K562 (cell line): Measurements from ENCODE around the gene GNAQ. TPM values are rescaled to one million over a fixed set of nuclear protein-coding genes. Genes with fewer than 3 reads are reported as not detected.

Experiments
- ATAC-seq: fragments of 200-7000 bp; cut with Tn5 transposase; 3 replicates; pipeline ENCODE4 v1.9.1; 2020; ENCODE audit warnings: moderate library complexity
- BruUV-seq: library from RNA; stranded (reverse); fragments of 400-500 nt; replicated peaks from 2 replicates; lab custom pipeline; 2021; lab: Mats Ljungman, UMichigan
- CTCF ChIA-PET: fragments of 300-600 bp; formaldehyde crosslinking; extraction: SDS; loops from one replicate; lab custom pipeline; 2021; ENCODE audit warnings: low intra/inter-chr PET ratio; lab: Yijun Ruan, JAX
- POLR2A ChIA-PET: fragments of 300-600, 350-650 bp; sonication (Branson Sonifier 250); formaldehyde crosslinking; extraction: SDS; loops from one replicate; lab custom pipeline; 2021; ENCODE audit warnings: antibody characterized with exemption, inconsistent platforms; lab: Yijun Ruan, JAX
- DNase-seq, 4 experiments: peaks; one replicate each; pipeline versions ENCODE4 v3.0.0 to v3.0.0-alpha.2; 2011 to 2018; ENCODE audit warnings: low spot score in 3 of 4, mixed read lengths in 3 of 4; ENCODE audit errors: extremely low read depth in 1 of 4
- FAIRE-seq: peaks from 2 replicates; lab custom pipeline; 2011; peaks lifted over from hg19 to GRCh38; lab: Jason Lieb, UNC
- H2AFZ ChIP-seq: 2 replicates; pipeline ENCODE4 v1.6.0; 2011; ENCODE audit warnings: low read depth, low read length, control low read depth, inconsistent platforms
- H3K27ac ChIP-seq: fragments of 200-600 bp; 3 replicates; pipeline ENCODE4 v1.8.0; 2011; ENCODE audit warnings: low read depth, mild to moderate bottlenecking, control low read depth, inconsistent platforms, low read length, moderate library complexity, mixed read lengths; ENCODE audit errors: extremely low read depth
- H3K27me3 ChIP-seq, 2 experiments: fragments of 300-600 bp in 1 of 2; 2 replicates in 1 of 2; 3 replicates in 1 of 2; pipeline versions ENCODE4 v1.6.0 to v1.8.0; 2011; ENCODE audit warnings: inconsistent platforms in 2 of 2, low read length in 2 of 2, mild to moderate bottlenecking in 1 of 2, mixed read lengths in 1 of 2, moderate library complexity in 1 of 2; ENCODE audit not compliant: control insufficient read depth in 2 of 2, insufficient read depth in 2 of 2
- H3K36me3 ChIP-seq: fragments of 300-600 bp; 3 replicates; pipeline ENCODE4 v1.8.0; 2011; ENCODE audit warnings: mild to moderate bottlenecking, low read length, inconsistent platforms; ENCODE audit not compliant: control insufficient read depth, insufficient read depth
- H3K4me1 ChIP-seq, 2 experiments: fragments of 200-600 bp in 1 of 2; replicated peaks in 1 of 2; 2 replicates in 1 of 2; 3 replicates in 1 of 2; pipeline versions ENCODE4 v1.5.1 to v1.8.0; 2011; ENCODE audit warnings: inconsistent platforms in 2 of 2, low read length in 2 of 2, mild to moderate bottlenecking in 1 of 2, mixed read lengths in 1 of 2, moderate library complexity in 1 of 2; ENCODE audit not compliant: control insufficient read depth in 2 of 2, insufficient read depth in 2 of 2
- H3K4me2 ChIP-seq: 2 replicates; pipeline ENCODE4 v1.6.1; 2011; ENCODE audit warnings: low read length, control low read depth, inconsistent platforms, mixed read lengths; ENCODE audit not compliant: insufficient read depth
- H3K4me3 ChIP-seq: fragments of 200-600 bp; sonication (generic), shearing (Covaris generic); 2 replicates; pipeline ENCODE4 v1.5.1; 2016; ENCODE audit warnings: control low read depth, inconsistent platforms
- H3K79me2 ChIP-seq: fragments of 200-600 bp; 3 replicates; pipeline ENCODE4 v1.8.0; 2011; ENCODE audit warnings: low read length, inconsistent platforms; ENCODE audit not compliant: control insufficient read depth, insufficient read depth
- H3K9ac ChIP-seq, 2 experiments: 2 replicates each; pipeline versions ENCODE4 v1.6.0 to v1.6.1; 2011; ENCODE audit warnings: low read depth in 2 of 2, low read length in 2 of 2, control low read depth in 1 of 2, inconsistent platforms in 1 of 2, mild to moderate bottlenecking in 1 of 2, mixed read lengths in 1 of 2; ENCODE audit not compliant: insufficient read depth in 1 of 2
- H3K9me1 ChIP-seq: one replicate; pipeline ENCODE4 v1.6.0; 2011; ENCODE audit warnings: inconsistent platforms, mild to moderate bottlenecking, low read length, moderate library complexity; ENCODE audit not compliant: control insufficient read depth, insufficient read depth
- H3K9me3 ChIP-seq: replicated peaks from 2 replicates; pipeline ENCODE4 v1.5.1; 2011; ENCODE audit warnings: low read depth, low read length, inconsistent platforms; ENCODE audit not compliant: control insufficient read depth, insufficient read depth
- H4K20me1 ChIP-seq: replicated peaks from 2 replicates; pipeline ENCODE4 v1.6.1; 2011; ENCODE audit warnings: low read length, inconsistent platforms, mixed read lengths; ENCODE audit not compliant: control insufficient read depth, insufficient read depth
- CEBPG ChIP-seq, 3 experiments: fragments of 200-800 bp in 1 of 3; sonication (Bioruptor generic) in 1 of 3; sonication (generic) in 1 of 3; formaldehyde crosslinking in 1 of 3; IDR thresholded peaks in 2 of 3; conservative IDR thresholded peaks in 1 of 3; 2 replicates each; pipeline versions ENCODE4 v1.6.1 to v1.8.0; 2016 to 2022; ENCODE audit warnings: missing compliant biosample characterization in 2 of 3, missing genetic modification characterization in 2 of 3, mild to moderate bottlenecking in 1 of 3, missing genetic modification reagents in 1 of 3
- CTBP1 ChIP-seq: fragments of 450-650 bp; IDR thresholded peaks from 2 replicates; pipeline ENCODE4 v1.6.1; 2016; ENCODE audit warnings: borderline replicate concordance
- DMBX1 ChIP-seq: fragments of 250-450 bp; sonication (Bioruptor Pico); IDR thresholded peaks from 2 replicates; pipeline ENCODE4 v1.8.0; 2022; ENCODE audit warnings: inconsistent platforms, mild to moderate bottlenecking, moderate library complexity, borderline replicate concordance
- HIVEP1 ChIP-seq: fragments of 250-450 bp; sonication (Bioruptor Pico); IDR thresholded peaks from 2 replicates; pipeline ENCODE4 v1.4.0; 2020; ENCODE audit warnings: mild to moderate bottlenecking
- NFIC ChIP-seq: fragments of 450-650 bp; IDR thresholded peaks from 2 replicates; pipeline ENCODE4 v1.6.1; 2017; ENCODE audit warnings: mild to moderate bottlenecking, inconsistent platforms
- NFRKB ChIP-seq: fragments of 450-650 bp; IDR thresholded peaks from 2 replicates; pipeline ENCODE4 v1.6.1; 2016; ENCODE audit warnings: low read depth
- POU5F1 ChIP-seq: fragments of 150-350 bp; IDR thresholded peaks from 2 replicates; pipeline ENCODE4 v1.6.1; 2014; ENCODE audit warnings: borderline replicate concordance, low read length, low read depth, mild to moderate bottlenecking; ENCODE audit not compliant: partially characterized antibody
- RCOR1 ChIP-seq, 2 experiments: IDR thresholded peaks; 2 replicates each; pipeline ENCODE4 v1.6.1; 2012; ENCODE audit warnings: low read depth in 2 of 2, low read length in 2 of 2, borderline replicate concordance in 1 of 2, improper control_type of control experiment in 1 of 2
- TAF15 ChIP-seq: fragments of 200-400 bp; formaldehyde crosslinking; IDR thresholded peaks from 2 replicates; pipeline ENCODE4 v1.6.1; 2017; ENCODE audit warnings: mild to moderate bottlenecking, low read depth, low read length, moderate library complexity
- TCF7 ChIP-seq: sonication (generic); IDR thresholded peaks from 2 replicates; pipeline ENCODE4 v1.6.1; 2016; ENCODE audit warnings: antibody characterized with exemption, borderline replicate concordance
- TEAD2 ChIP-seq: fragments of 450-650 bp; IDR thresholded peaks from 2 replicates; pipeline ENCODE4 v1.6.1; 2016; ENCODE audit warnings: missing genetic modification characterization, control low read depth, missing compliant biosample characterization
- XRCC5 ChIP-seq: fragments of 200-400 bp; formaldehyde crosslinking; IDR thresholded peaks from 2 replicates; pipeline ENCODE4 v1.6.1; 2017; ENCODE audit warnings: low read depth, mild to moderate bottlenecking, low read length
- ZNF274 ChIP-seq: IDR thresholded peaks from 2 replicates; pipeline ENCODE4 v1.6.1; 2011; ENCODE audit warnings: low read depth, mild to moderate bottlenecking, low read length, moderate library complexity, borderline replicate concordance
- ZNF280A ChIP-seq: fragments of 450-650 bp; IDR thresholded peaks from 2 replicates; pipeline ENCODE4 v1.6.1; 2018; ENCODE audit warnings: mild to moderate bottlenecking, low read depth; ENCODE audit not compliant: partially characterized antibody
- ZNF518B ChIP-seq: fragments of 250-450 bp; sonication (Bioruptor Pico); IDR thresholded peaks from 2 replicates; pipeline ENCODE4 v1.5.0; 2021; ENCODE audit warnings: mild to moderate bottlenecking, moderate library complexity
- ZSCAN29 ChIP-seq: fragments of 450-650 bp; IDR thresholded peaks from 2 replicates; pipeline ENCODE4 v1.6.1; 2017
- in situ Hi-C: fragments of 300-500 bp; cut with MboI; formaldehyde crosslinking; loops from 4 replicates; pipeline ENCODE4 v1.15.0; 2018; ENCODE audit warnings: inconsistent platforms, mixed read lengths
- intact Hi-C: fragments of 100-400 bp; cut with micrococcal nuclease; formaldehyde crosslinking; loops from 2 replicates; pipeline ENCODE4 v1.14.2; 2022
- polyA plus RNA-seq, 8 experiments: library from polyadenylated mRNA; depleted of rRNA in 4 of 8; stranded (reverse) in 5 of 8; unstranded in 3 of 8; fragments of >200 nt; fragmentation: Nextera tagmentation in 2 of 8; fragmentation: Illumina TruSeq in 1 of 8; extraction: Ambion mirVana in 2 of 8; extraction: Trizol in 1 of 8; gene quantifications; 2 replicates each; pipeline versions ENCODE4 v1.2.1 to v1.2.3, GENCODE V29; 2011 to 2014; ENCODE audit warnings: inconsistent platforms in 1 of 8, missing spikeins in 1 of 8
- total RNA-seq, 7 experiments: library from RNA; depleted of rRNA in 6 of 7; stranded (reverse); fragments of >200 nt in 6 of 7; fragmentation: Illumina TruSeq in 2 of 7; extraction: Trizol in 2 of 7; gene quantifications; 2 replicates each; pipeline versions ENCODE4 v1.2.1 to v1.2.3, GENCODE V29; 2011 to 2021; ENCODE audit warnings: low replicate concordance in 1 of 7
- TF ChIP-seq, protein P1 (sequence below): fragments of 250-450 bp; sonication (Bioruptor Pico); IDR thresholded peaks from 2 replicates; pipeline ENCODE4 v1.5.0; 2020; ENCODE audit warnings: mild to moderate bottlenecking, borderline replicate concordance

GNAQ gene
- total and polyA plus RNA-seq, 9 of the 15 experiments (the other 6 are each of a cell fraction or from before 2014, with no cell fraction given), result 4.8 to 27.9 (median 17.5) TPM

DNA sequence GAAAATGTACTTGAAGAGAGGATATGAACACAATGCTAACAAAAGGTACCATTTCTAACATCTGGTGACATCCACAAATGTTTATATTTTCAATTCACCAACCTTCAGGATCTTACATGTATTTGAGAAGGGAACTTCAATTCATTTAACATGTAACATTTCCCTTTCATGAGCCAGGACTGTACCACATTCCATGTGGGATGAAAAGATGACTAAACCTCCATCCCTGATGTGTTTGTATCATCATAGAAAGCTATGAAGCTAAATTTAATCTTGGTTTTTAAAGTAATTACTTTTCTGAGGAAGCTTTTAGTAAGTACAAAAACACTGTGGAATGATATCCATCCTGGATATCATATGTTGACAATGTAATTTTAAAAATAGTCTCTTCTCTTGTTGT is 305.3 kb downstream of the GNAQ start:
- Histone ChIP-seq H3K79me2 (no peaks in the 10 kb centered on the region), H3K4me3 (no peak overlapping the region), H3K9me1 (no peaks in the 10 kb centered on the region), H3K9ac (no peak overlapping the region), H2AFZ (no peak overlapping the region), H4K20me1 (no peaks in the 10 kb centered on the region), H3K9me3 (no peaks in the 10 kb centered on the region), H3K27me3 (no peaks in the 10 kb centered on the region), H3K36me3 (peaks cover 26% of the 10 kb centered on the region; the same call in 2 of the 3 replicates), H3K4me2 (no peak overlapping the region), H3K4me1 (no peaks in the 10 kb centered on the region), H3K27ac (no peak overlapping the region)
- ATAC-seq (no peak), FAIRE-seq (no peak), DNase-seq (no peak)
- in situ Hi-C loops (no loop called here), intact Hi-C loops (no loop called here)
- ChIA-PET POLR2A (no interaction called here), CTCF (no interaction called here)
- TF ChIP-seq NFRKB (no peak), DMBX1 (CRISPR knock-in tag) (no peak), ZNF518B (CRISPR knock-in tag) (no peak), TCF7 (no peak), ZSCAN29 (no peak), ZNF274 (no peak), POU5F1 (no peak), ZNF280A (no peak), NFIC (no peak), TAF15 (no peak), CTBP1 (no peak), TEAD2 (tag) (no peak), RCOR1 (IDR thresholded peaks at IDR 0.05; ENCODE audit: borderline replicate concordance in 1 of 2, low read depth in 2 of 2, low read length in 2 of 2) (no peak), CEBPG (CRISPR knock-in tag; IDR thresholded peaks at IDR 0.05) (no peak), CEBPG (tag; conservative IDR thresholded peaks at IDR 0.05 in 1 of 2, IDR thresholded peaks at IDR 0.05 in 1 of 2) (no peak), HIVEP1 (no peak), XRCC5 (no peak)
- TF ChIP-seq, protein P1, sequence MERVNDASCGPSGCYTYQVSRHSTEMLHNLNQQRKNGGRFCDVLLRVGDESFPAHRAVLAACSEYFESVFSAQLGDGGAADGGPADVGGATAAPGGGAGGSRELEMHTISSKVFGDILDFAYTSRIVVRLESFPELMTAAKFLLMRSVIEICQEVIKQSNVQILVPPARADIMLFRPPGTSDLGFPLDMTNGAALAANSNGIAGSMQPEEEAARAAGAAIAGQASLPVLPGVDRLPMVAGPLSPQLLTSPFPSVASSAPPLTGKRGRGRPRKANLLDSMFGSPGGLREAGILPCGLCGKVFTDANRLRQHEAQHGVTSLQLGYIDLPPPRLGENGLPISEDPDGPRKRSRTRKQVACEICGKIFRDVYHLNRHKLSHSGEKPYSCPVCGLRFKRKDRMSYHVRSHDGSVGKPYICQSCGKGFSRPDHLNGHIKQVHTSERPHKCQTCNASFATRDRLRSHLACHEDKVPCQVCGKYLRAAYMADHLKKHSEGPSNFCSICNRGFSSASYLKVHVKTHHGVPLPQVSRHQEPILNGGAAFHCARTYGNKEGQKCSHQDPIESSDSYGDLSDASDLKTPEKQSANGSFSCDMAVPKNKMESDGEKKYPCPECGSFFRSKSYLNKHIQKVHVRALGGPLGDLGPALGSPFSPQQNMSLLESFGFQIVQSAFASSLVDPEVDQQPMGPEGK, result no peak
- BruUV-seq, result no TSS peak
